MCF 10A (cell line): ENCODE data around the gene DAB1. TPM values are rescaled to one million over a fixed set of nuclear protein-coding genes. Genes with fewer than 3 reads are reported as not detected.

ENCODE experiments used
- BruUV-seq: library from RNA; stranded (reverse); fragments of 400-500 nt; replicated peaks from 2 replicates; lab custom pipeline; 2021; lab: Mats Ljungman, UMichigan
- CTCF ChIA-PET: fragments of 300-600 bp; sonication (Branson Sonifier 250); formaldehyde crosslinking; extraction: SDS; loops from one replicate; lab custom pipeline; 2021; ENCODE audit warnings: antibody characterized with exemption, inconsistent platforms; lab: Yijun Ruan, JAX
- POLR2A ChIA-PET: fragments of 300-600, 350-650 bp; sonication (Branson Sonifier 250); formaldehyde crosslinking; extraction: SDS; loops from one replicate; lab custom pipeline; 2020; ENCODE audit warnings: antibody characterized with exemption, inconsistent platforms; lab: Yijun Ruan, JAX
- DNase-seq: peaks from one replicate; pipeline ENCODE4 v3.0.0-alpha.2; 2018; ENCODE audit not compliant: unreplicated experiment
- H3K27ac Mint-ChIP-seq: one replicate; pipeline ENCODE4 v1.8.0; 2022; ENCODE audit warnings: mild to moderate bottlenecking, low read depth, mixed read lengths; ENCODE audit not compliant: unreplicated experiment
- H3K27me3 Mint-ChIP-seq: one replicate; pipeline ENCODE4 v1.8.0; 2022; ENCODE audit warnings: mixed read lengths; ENCODE audit not compliant: insufficient read depth, unreplicated experiment
- H3K36me3 Mint-ChIP-seq: one replicate; pipeline ENCODE4 v1.8.0; 2022; ENCODE audit warnings: mild to moderate bottlenecking, moderate library complexity, mixed read lengths; ENCODE audit not compliant: insufficient read depth, unreplicated experiment
- H3K4me1 Mint-ChIP-seq: one replicate; pipeline ENCODE4 v1.8.0; 2022; ENCODE audit warnings: mixed read lengths; ENCODE audit not compliant: insufficient read depth, unreplicated experiment
- H3K4me3 Mint-ChIP-seq: one replicate; pipeline ENCODE4 v1.8.0; 2022; ENCODE audit warnings: mild to moderate bottlenecking, moderate library complexity, mixed read lengths; ENCODE audit not compliant: unreplicated experiment
- H3K9me3 Mint-ChIP-seq: one replicate; pipeline ENCODE4 v1.8.0; 2022; ENCODE audit warnings: mixed read lengths; ENCODE audit not compliant: unreplicated experiment
- CTCF ChIP-seq: fragments of 200-600 bp; IDR thresholded peaks from one replicate; pipeline ENCODE4 v1.8.0; 2022; ENCODE audit warnings: antibody characterized with exemption, mild to moderate bottlenecking; ENCODE audit not compliant: unreplicated experiment
- intact Hi-C: fragments of 100-400 bp; cut with micrococcal nuclease; formaldehyde crosslinking; loops from 2 replicates; pipeline ENCODE4 v1.14.1; 2022
- total RNA-seq: library from RNA; stranded (reverse); gene quantifications from 2 replicates; pipeline ENCODE4 v1.2.3, GENCODE V29; 2022

The DAB1 gene
- total RNA-seq, 1 experiment from 2014 or later, result not detected

- no peak overlapping the region for H3K27ac Mint-ChIP-seq
- no peak overlapping the region for H3K4me3 Mint-ChIP-seq
- no peaks in the 10 kb centered on the region for H3K4me1 Mint-ChIP-seq
- DNase-seq, result no peak
- H3K9me3 Mint-ChIP-seq, result peaks cover 8% of the 10 kb centered on the region
- intact Hi-C loops, result no loop called here
- no peaks in the 10 kb centered on the region for H3K36me3 Mint-ChIP-seq
- ChIA-PET POLR2A (no interaction called here), CTCF (no interaction called here)
- H3K27me3 Mint-ChIP-seq, result peaks cover 27% of the 10 kb centered on the region
- no peak for TF ChIP-seq CTCF
- BruUV-seq, result no TSS peak
Measured at GRCh38 chr1:56977910-56978309, 445.9 kb downstream of the DAB1 start.

DNA sequence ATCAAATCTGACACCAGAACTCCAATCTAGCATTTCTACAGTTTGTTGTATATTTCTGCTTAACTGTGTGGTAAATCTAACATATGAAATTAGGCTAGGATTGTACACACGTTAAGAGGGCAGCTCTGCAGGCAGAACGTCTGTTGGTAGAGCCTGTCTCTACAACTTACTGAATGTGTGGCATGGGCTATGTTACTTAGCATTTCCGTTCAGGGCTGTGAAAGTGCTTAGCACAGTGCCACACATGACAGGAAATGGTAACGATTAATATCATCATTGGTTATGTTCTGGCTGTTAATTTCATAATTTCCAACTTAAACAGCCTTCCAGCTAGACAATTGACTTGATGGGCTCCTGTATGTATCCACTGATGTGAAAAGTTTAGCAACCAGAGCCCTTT lies 448.4 kb downstream of the DAB1 start:
- no peak for TF ChIP-seq CTCF
- H3K9me3 Mint-ChIP-seq, result peaks cover 8% of the 10 kb centered on the region
- no TSS peak for BruUV-seq
- no peak overlapping the region for H3K27ac Mint-ChIP-seq
- H3K4me1 Mint-ChIP-seq, result no peaks in the 10 kb centered on the region
- ChIA-PET CTCF (no interaction called here), POLR2A (no interaction called here)
- H3K4me3 Mint-ChIP-seq, result no peak overlapping the region
- intact Hi-C loops, result no loop called here
- H3K27me3 Mint-ChIP-seq, result peaks cover 15% of the 10 kb centered on the region
- no peak for DNase-seq
- H3K36me3 Mint-ChIP-seq, result no peaks in the 10 kb centered on the region

DNA sequence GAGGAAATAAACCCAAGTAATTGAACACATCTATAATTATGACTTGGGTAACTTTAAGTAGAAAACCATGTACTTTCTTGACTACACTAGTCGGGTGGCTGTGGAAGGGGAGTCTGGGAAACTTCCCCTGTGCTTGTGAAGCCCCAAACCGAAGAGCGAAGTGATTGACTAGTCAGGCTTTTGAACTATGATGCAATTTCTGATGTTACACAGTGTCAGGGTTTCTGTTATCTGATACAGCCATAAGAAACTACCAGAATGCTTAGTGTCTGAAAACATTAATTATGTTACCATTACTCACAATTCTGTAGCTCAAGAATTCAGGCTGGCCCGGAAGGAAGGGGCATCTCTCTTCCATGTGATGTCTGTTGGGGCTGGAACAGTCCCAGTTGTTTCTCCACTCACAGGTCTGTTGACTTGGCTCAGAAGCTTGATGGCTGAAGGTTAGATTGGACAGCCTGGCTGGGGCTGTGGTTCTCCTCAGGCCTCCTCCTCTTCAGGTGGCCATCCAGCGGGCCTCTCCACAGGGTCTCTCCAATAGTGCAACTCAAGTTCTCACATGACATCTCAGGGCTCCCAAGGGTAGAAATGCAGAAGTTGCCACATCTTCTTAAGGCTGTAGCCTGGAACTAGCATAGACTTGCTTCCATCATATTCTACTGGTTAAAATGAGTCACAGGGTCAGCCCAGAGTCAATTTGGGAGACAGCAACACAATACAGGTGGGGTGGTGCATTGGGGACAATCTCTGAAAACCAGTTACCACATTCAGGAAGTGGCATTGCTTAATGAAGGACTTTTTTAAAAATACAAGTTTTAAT lies 449.7 kb downstream of the DAB1 start:
- ChIA-PET POLR2A (no interaction called here), CTCF (interaction anchor here (0.6 kb wide), 1 partner anchor 15 kb away, joined by 3 read pairs; no protein-coding TSS in a partner anchor)
- no peak for TF ChIP-seq CTCF
- BruUV-seq, result no TSS peak
- Mint-ChIP-seq H3K4me1 (no peaks in the 10 kb centered on the region), H3K4me3 (no peak overlapping the region), H3K27me3 (peaks cover 2% of the 10 kb centered on the region), H3K36me3 (no peaks in the 10 kb centered on the region), H3K27ac (no peak overlapping the region), H3K9me3 (peaks cover 8% of the 10 kb centered on the region)
- intact Hi-C loops, result no loop called here
- no peak for DNase-seq

GRCh38 chr1:56972976-56973375 lies 450.9 kb downstream of the DAB1 start:
- no peak for TF ChIP-seq CTCF
- Mint-ChIP-seq H3K36me3 (no peaks in the 10 kb centered on the region), H3K27me3 (no peaks in the 10 kb centered on the region), H3K9me3 (peaks cover 8% of the 10 kb centered on the region), H3K27ac (no peak overlapping the region), H3K4me1 (no peaks in the 10 kb centered on the region), H3K4me3 (no peak overlapping the region)
- ChIA-PET CTCF (no interaction called here), POLR2A (no interaction called here)
- DNase-seq, result no peak
- intact Hi-C loops, result no loop called here
- no TSS peak for BruUV-seq
